Measurements from ENCODE around the gene OR4L1. TPM values are rescaled to one million over a fixed set of nuclear protein-coding genes. Genes with fewer than 3 reads are reported as not detected.

OR4L1 gene
- total and polyA plus RNA-seq, 4 donors: not detected

GRCh38 chr14:20031058-20031457, 28.8 kb upstream of the OR4L1 start:
- WGBS: 68% methylated on average over 6 of the region's 6 CpGs
- TF ChIP-seq ZBTB33 (IDR thresholded peaks at IDR 0.05) (no peak), YY1 (IDR thresholded peaks at IDR 0.05) (no peak), RAD21 (IDR thresholded peaks at IDR 0.05) (no peak), REST (IDR thresholded peaks at IDR 0.05) (no peak), NR2F2 (IDR thresholded peaks at IDR 0.05) (no peak), CTCF (IDR thresholded peaks at IDR 0.05; ENCODE audit: low read depth, low read length, missing input control) (no peak), MAX (IDR thresholded peaks at IDR 0.05) (no peak), HNF4G (IDR thresholded peaks at IDR 0.05) (no peak)
- Histone ChIP-seq H3K27ac (ENCODE audit: low read depth in 1 of 2, low read length in 2 of 2) (no peak overlapping the region), H3K4me3 (ENCODE audit: low read depth in 1 of 3, low read length in 3 of 3) (no peak overlapping the region), H3K36me3 (ENCODE audit: control insufficient read depth in 4 of 4, insufficient read depth in 3 of 4, low read depth in 1 of 4, low read length in 3 of 4) (no peaks in the 10 kb centered on the region), H3K4me1 (ENCODE audit: control insufficient read depth in 4 of 4, insufficient read depth in 4 of 4, low read length in 3 of 4) (no peaks in the 10 kb centered on the region), H3K27me3 (ENCODE audit: control insufficient read depth in 4 of 4, insufficient read depth in 4 of 4, low read length in 3 of 4) (no peaks in the 10 kb centered on the region), H3K9me3 (ENCODE audit: control insufficient read depth in 4 of 4, low read length in 3 of 4) (no peaks in the 10 kb centered on the region), H3K9ac (ENCODE audit: low read depth in 1 of 2, low read length in 2 of 2) (no peak overlapping the region)
- no peak for DNase-seq (ENCODE audit: low spot score)

- no peak for DNase-seq (ENCODE audit: low spot score)
- Histone ChIP-seq H3K36me3 (ENCODE audit: control insufficient read depth in 4 of 4, insufficient read depth in 3 of 4, low read depth in 1 of 4, low read length in 3 of 4) (no peaks in the 10 kb centered on the region), H3K4me1 (ENCODE audit: control insufficient read depth in 4 of 4, insufficient read depth in 4 of 4, low read length in 3 of 4) (no peaks in the 10 kb centered on the region), H3K4me3 (ENCODE audit: low read depth in 1 of 3, low read length in 3 of 3) (no peak overlapping the region), H3K9ac (ENCODE audit: low read depth in 1 of 2, low read length in 2 of 2) (no peak overlapping the region), H3K9me3 (ENCODE audit: control insufficient read depth in 4 of 4, low read length in 3 of 4) (no peaks in the 10 kb centered on the region), H3K27me3 (ENCODE audit: control insufficient read depth in 4 of 4, insufficient read depth in 4 of 4, low read length in 3 of 4) (no peaks in the 10 kb centered on the region), H3K27ac (ENCODE audit: low read depth in 1 of 2, low read length in 2 of 2) (no peak overlapping the region)
- 63% methylated on average over 3 of the region's 3 CpGs for WGBS
- TF ChIP-seq RXRA (IDR thresholded peaks at IDR 0.05) (no peak), JUND (IDR thresholded peaks at IDR 0.05) (no peak), SP1 (IDR thresholded peaks at IDR 0.05) (no peak), HNF4A (conservative IDR thresholded peaks at IDR 0.05) (no peak), CTCF (IDR thresholded peaks at IDR 0.05; ENCODE audit: low read depth, low read length, missing input control) (no peak), HNF4G (IDR thresholded peaks at IDR 0.05) (no peak), REST (IDR thresholded peaks at IDR 0.05) (no peak), ZBTB33 (IDR thresholded peaks at IDR 0.05) (no peak), EGR1 (IDR thresholded peaks at IDR 0.05; ENCODE audit: low read depth in 2 of 2) (no peak)
Measured at GRCh38 chr14:20035449-20035848, 24.4 kb upstream of the OR4L1 start.

Data from liver (tissue), 9 donors.